Progenitor cell of endocrine pancreas (in vitro differentiated cells): Measurements from ENCODE around the gene KCP. TPM values are rescaled to one million over a fixed set of nuclear protein-coding genes. Genes with fewer than 3 reads are reported as not detected.

Source experiments
- DNase-seq: peaks from one replicate; pipeline ENCODE4 v3.0.0; 2021; ENCODE audit warnings: low spot score; ENCODE audit not compliant: unreplicated experiment
- H3K27ac Mint-ChIP-seq: 2 replicates; pipeline ENCODE4 v1.8.0; 2021; ENCODE audit warnings: mild to moderate bottlenecking, moderate library complexity, mixed read lengths
- H3K27me3 Mint-ChIP-seq: 2 replicates; pipeline ENCODE4 v1.8.0; 2021; ENCODE audit warnings: mixed read lengths
- H3K36me3 Mint-ChIP-seq: 2 replicates; pipeline ENCODE4 v1.8.0; 2022; ENCODE audit warnings: mixed read lengths; ENCODE audit not compliant: insufficient read depth
- H3K4me1 Mint-ChIP-seq: 2 replicates; pipeline ENCODE4 v1.8.0; 2021; ENCODE audit warnings: low read depth, mixed read lengths
- H3K4me3 Mint-ChIP-seq: 2 replicates; pipeline ENCODE4 v1.8.0; 2021; ENCODE audit warnings: low read depth, mild to moderate bottlenecking, moderate library complexity, mixed read lengths
- H3K9me3 Mint-ChIP-seq: 2 replicates; pipeline ENCODE4 v1.8.0; 2021; ENCODE audit warnings: low read depth, mixed read lengths
- CTCF ChIP-seq: fragments of 200-600 bp; sonication (generic); IDR thresholded peaks from one replicate; pipeline ENCODE4 v1.5.0; 2021; ENCODE audit warnings: antibody characterized with exemption, mild to moderate bottlenecking; ENCODE audit not compliant: unreplicated experiment
- total RNA-seq: library from RNA; stranded (reverse); gene quantifications from 2 replicates; pipeline ENCODE4 v1.2.1, GENCODE V29; 2021

The KCP gene
- total RNA-seq, 1 donor from 2014 or later = 8.5 TPM

GRCh38 chr7:128838109-128838779, 72.3 kb downstream of the KCP start:
- no peak for TF ChIP-seq CTCF
- no peak for DNase-seq
- Mint-ChIP-seq H3K9me3 (no peaks in the 10 kb centered on the region), H3K27ac (no peak overlapping the region), H3K4me1 (peaks cover 1% of the 10 kb centered on the region), H3K27me3 (peaks cover 14% of the 10 kb centered on the region), H3K4me3 (no peak overlapping the region), H3K36me3 (no peaks in the 10 kb centered on the region)

GRCh38 chr7:128837521-128837921, 73.0 kb downstream of the KCP start:
- Mint-ChIP-seq H3K27me3 (peaks cover 16% of the 10 kb centered on the region), H3K27ac (no peak overlapping the region), H3K4me1 (peaks cover 2% of the 10 kb centered on the region), H3K9me3 (no peaks in the 10 kb centered on the region), H3K36me3 (no peaks in the 10 kb centered on the region), H3K4me3 (no peak overlapping the region)
- no peak for DNase-seq
- no peak for TF ChIP-seq CTCF

- H3K36me3 Mint-ChIP-seq = no peaks in the 10 kb centered on the region
- H3K27ac Mint-ChIP-seq = no peak overlapping the region
- TF ChIP-seq CTCF = no peak
- H3K4me1 Mint-ChIP-seq = peaks cover 3% of the 10 kb centered on the region
- DNase-seq = no peak
- no peak overlapping the region for H3K4me3 Mint-ChIP-seq
- peaks cover 20% of the 10 kb centered on the region for H3K27me3 Mint-ChIP-seq
- H3K9me3 Mint-ChIP-seq = no peaks in the 10 kb centered on the region
These were observed 73.7 kb downstream of the KCP start for GRCh38 chr7:128836729-128837348.

GRCh38 chr7:128835790-128836641, 74.5 kb downstream of the KCP start:
- no peak for TF ChIP-seq CTCF
- no peak overlapping the region for H3K27ac Mint-ChIP-seq
- no peaks in the 10 kb centered on the region for H3K9me3 Mint-ChIP-seq
- peaks cover 5% of the 10 kb centered on the region for H3K4me1 Mint-ChIP-seq
- H3K36me3 Mint-ChIP-seq = no peaks in the 10 kb centered on the region
- peaks cover 28% of the 10 kb centered on the region for H3K27me3 Mint-ChIP-seq
- DNase-seq = no peak
- H3K4me3 Mint-ChIP-seq = no peak overlapping the region

GRCh38 chr7:128835231-128835751, 75.2 kb downstream of the KCP start:
- no peak for TF ChIP-seq CTCF
- no peak overlapping the region for H3K27ac Mint-ChIP-seq
- H3K9me3 Mint-ChIP-seq = no peaks in the 10 kb centered on the region
- no peak overlapping the region for H3K4me3 Mint-ChIP-seq
- peaks cover 8% of the 10 kb centered on the region for H3K4me1 Mint-ChIP-seq
- no peaks in the 10 kb centered on the region for H3K36me3 Mint-ChIP-seq
- no peak for DNase-seq
- H3K27me3 Mint-ChIP-seq = peaks cover 33% of the 10 kb centered on the region
